Parathyroid adenoma (tissue), 2 donors: ENCODE results near the gene CCNE1.
"Not testable (repeated sequence)": the region's sequence is repeated elsewhere in the genome, so short reads cannot be mapped to it uniquely, and the experiment has no call there.

Experiments
- H2AFZ ChIP-seq: fragments of 300-600 bp; sonication (generic); one replicate; pipeline ENCODE4 v1.7.0; 2017; ENCODE audit warnings: antibody characterized with exemption, mild to moderate bottlenecking
- H3K27ac ChIP-seq: fragments of 300-600 bp; sonication (generic); one replicate; pipeline ENCODE4 v1.7.0; 2017
- H3K27me3 ChIP-seq: fragments of 300-600 bp; sonication (generic); one replicate; pipeline ENCODE4 v1.7.0; 2017; ENCODE audit warnings: low read length; ENCODE audit not compliant: control insufficient read depth, insufficient read depth
- H3K36me3 ChIP-seq: fragments of 300-600 bp; sonication (generic); one replicate; pipeline ENCODE4 v1.7.0; 2017; ENCODE audit warnings: low read length; ENCODE audit not compliant: control insufficient read depth, insufficient read depth
- H3K4me1 ChIP-seq: fragments of 300-600 bp; sonication (generic); one replicate; pipeline ENCODE4 v1.7.0; 2017; ENCODE audit warnings: control low read depth
- H3K4me2 ChIP-seq: fragments of 300-600 bp; sonication (generic); one replicate; pipeline ENCODE4 v1.7.0; 2017; ENCODE audit warnings: low read length
- H3K4me3 ChIP-seq: fragments of 300-600 bp; sonication (generic); one replicate; pipeline ENCODE4 v1.7.0; 2017; ENCODE audit warnings: low read depth, low read length
- H3K79me2 ChIP-seq: fragments of 300-600 bp; sonication (generic); one replicate; pipeline ENCODE4 v1.7.0; 2017; ENCODE audit warnings: control low read depth
- H3K9ac ChIP-seq: fragments of 300-600 bp; sonication (generic); one replicate; pipeline ENCODE4 v1.7.0; 2017; ENCODE audit warnings: mild to moderate bottlenecking
- H3K9me3 ChIP-seq: fragments of 300-600 bp; sonication (generic); one replicate; pipeline ENCODE4 v1.7.0; 2017; ENCODE audit warnings: low read length; ENCODE audit not compliant: control insufficient read depth
- TF ChIP-seq, protein P1 (sequence below): fragments of 300-600 bp; sonication (generic); IDR thresholded peaks from one replicate; pipeline ENCODE4 v1.7.0; 2017; ENCODE audit warnings: antibody characterized with exemption, mild to moderate bottlenecking
- donor health status: primary hyperparathyroidism.

Gene CCNE1

DNA sequence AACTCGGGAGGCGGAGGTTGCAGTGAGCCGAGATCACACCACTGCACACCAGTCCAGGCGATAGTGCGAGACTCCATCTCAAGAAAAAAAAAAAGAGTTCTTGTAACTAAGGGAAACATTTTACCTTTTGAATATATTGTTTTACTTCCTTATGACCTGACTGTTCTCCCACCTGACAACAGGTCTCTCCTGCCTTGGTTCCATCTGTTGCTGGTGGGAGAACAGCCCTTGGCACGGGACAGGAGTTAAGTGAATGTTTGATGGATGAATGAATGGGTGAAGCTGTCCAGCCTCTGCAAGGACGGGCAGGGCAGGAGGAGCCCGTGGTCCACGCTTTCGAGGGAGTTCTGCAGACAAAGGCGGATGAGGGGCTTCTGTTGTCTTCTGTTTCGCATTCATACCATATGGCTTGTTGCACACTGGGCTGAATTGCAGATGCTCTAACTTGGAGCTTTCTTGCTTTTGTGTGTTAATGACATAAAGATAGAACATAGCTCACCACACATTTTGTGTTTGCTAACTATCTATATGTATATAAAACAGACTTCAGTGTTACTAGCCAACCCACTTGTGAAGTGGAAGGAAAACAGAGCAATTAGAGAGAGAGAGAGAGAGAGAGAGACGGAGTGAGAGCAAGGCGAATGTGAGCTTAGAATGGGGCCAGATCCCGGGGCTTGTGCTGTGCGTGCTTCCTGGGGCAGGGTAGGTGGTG is 16.2 kb upstream of the CCNE1 start:
- Histone ChIP-seq H3K4me1 (no peaks in the 10 kb centered on the region), H3K36me3 (no peaks in the 10 kb centered on the region), H3K9ac (no peak overlapping the region), H3K79me2 (no peaks in the 10 kb centered on the region), H2AFZ (no peak overlapping the region), H3K9me3 (no peaks in the 10 kb centered on the region), H3K27ac (no peak overlapping the region), H3K4me2 (no peak overlapping the region), H3K27me3 (no peaks in the 10 kb centered on the region), H3K4me3 (no peak overlapping the region)
- TF ChIP-seq, protein P1, sequence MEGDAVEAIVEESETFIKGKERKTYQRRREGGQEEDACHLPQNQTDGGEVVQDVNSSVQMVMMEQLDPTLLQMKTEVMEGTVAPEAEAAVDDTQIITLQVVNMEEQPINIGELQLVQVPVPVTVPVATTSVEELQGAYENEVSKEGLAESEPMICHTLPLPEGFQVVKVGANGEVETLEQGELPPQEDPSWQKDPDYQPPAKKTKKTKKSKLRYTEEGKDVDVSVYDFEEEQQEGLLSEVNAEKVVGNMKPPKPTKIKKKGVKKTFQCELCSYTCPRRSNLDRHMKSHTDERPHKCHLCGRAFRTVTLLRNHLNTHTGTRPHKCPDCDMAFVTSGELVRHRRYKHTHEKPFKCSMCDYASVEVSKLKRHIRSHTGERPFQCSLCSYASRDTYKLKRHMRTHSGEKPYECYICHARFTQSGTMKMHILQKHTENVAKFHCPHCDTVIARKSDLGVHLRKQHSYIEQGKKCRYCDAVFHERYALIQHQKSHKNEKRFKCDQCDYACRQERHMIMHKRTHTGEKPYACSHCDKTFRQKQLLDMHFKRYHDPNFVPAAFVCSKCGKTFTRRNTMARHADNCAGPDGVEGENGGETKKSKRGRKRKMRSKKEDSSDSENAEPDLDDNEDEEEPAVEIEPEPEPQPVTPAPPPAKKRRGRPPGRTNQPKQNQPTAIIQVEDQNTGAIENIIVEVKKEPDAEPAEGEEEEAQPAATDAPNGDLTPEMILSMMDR: no peak

DNA sequence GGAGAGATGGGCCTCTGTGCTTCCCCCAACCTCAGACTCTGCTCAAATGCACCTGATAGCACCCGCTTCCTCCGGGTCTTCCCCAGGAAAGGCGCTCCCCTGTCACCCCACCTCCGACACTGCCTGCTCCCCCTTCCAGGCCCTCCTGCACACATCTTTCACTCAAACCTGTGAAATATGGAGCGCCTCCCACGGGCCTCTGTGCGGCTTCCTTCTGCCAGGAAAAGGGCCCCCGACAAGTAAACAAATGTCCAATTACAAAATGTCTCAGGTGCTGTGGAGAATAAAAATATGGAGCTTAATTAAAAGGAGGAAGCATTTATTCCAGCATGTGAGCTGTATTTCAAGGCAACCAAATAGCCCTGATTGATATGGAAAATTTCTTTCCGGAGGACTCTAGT is 15.6 kb upstream of the CCNE1 start:
- H3K27ac ChIP-seq: no peak overlapping the region
- H3K79me2 ChIP-seq: no peaks in the 10 kb centered on the region
- H3K9ac ChIP-seq: no peak overlapping the region
- no peak overlapping the region for H3K4me3 ChIP-seq
- no peaks in the 10 kb centered on the region for H3K27me3 ChIP-seq
- no peaks in the 10 kb centered on the region for H3K9me3 ChIP-seq
- no peak overlapping the region for H2AFZ ChIP-seq
- no peak overlapping the region for H3K4me2 ChIP-seq
- no peaks in the 10 kb centered on the region for H3K4me1 ChIP-seq
- TF ChIP-seq, protein P1: no peak
- no peaks in the 10 kb centered on the region for H3K36me3 ChIP-seq

DNA sequence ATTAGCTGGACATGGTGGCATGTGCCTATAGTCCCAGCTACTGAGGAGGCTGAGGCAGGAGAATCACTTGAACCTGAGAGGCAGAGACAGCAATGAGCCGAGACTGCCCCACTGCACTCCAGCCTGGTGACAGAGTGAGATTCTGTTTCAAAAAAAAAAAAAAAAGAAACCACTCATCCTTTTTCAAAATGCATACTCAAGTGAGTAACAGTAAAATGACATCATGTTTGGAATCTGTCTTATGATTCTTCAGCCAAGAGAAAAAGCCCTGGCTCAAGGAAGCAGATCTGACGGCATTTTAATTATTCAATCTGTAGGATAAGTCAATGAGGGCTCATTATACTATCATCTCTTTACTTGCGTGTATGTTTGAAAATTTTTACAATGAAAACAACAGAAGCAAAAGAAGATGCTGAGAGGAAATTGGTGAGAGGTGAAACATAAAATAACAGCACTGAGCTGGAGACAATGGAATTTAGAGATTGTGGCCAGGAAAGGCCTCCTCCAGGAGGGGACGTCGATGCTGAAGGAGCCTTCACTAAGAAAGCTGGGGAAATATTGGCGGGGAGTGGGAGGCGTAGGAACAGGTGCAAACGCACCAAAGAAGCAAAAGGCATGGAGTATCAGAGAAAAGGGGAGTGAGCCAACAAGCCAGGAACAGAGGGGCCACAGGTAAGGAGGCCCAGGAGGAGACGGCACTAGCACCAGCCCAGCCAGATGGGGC is 12.9 kb upstream of the CCNE1 start:
- Histone ChIP-seq H3K4me2 (no peak overlapping the region), H2AFZ (no peak overlapping the region), H3K36me3 (no peaks in the 10 kb centered on the region), H3K79me2 (no peaks in the 10 kb centered on the region), H3K4me3 (no peak overlapping the region), H3K27ac (no peak overlapping the region), H3K9ac (no peak overlapping the region), H3K27me3 (no peaks in the 10 kb centered on the region), H3K9me3 (no peaks in the 10 kb centered on the region), H3K4me1 (no peaks in the 10 kb centered on the region)
- TF ChIP-seq, protein P1: no peak

DNA sequence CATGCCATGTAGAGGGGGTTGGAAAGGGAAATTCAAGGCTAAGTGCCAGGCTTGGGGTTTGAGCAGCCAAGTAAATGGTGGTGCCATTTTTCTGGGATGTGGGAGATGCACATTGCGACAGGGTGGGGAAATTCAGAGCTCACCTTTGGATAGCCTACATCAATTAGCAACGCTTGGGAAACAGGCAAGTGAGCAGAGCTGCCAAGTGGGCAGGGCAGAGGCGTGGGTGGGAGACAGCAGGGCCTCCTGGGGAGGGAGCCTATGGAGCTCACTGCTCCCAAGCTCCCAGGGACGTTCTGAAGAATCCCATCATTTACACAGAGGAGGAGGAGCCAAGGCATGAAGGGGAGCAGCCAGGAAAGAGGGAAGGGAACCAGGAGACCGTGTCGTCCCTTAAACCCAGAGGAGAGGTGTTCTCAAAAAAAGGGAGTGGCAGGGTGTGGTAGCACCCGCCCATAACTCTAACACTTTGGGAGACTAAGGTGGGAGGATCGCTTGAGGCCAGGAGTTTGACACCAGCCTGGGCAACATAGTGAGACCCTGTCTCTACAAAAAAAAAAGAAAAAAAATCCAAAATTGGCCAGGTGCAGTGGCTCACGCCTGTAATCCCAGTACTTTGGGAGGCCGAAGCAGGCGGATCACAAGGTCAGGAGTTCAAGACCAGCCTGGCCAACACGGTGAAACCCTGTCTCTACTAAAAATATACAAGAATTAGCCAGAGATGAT is 11.5 kb upstream of the CCNE1 start:
- no peaks in the 10 kb centered on the region for H3K79me2 ChIP-seq
- H3K4me1 ChIP-seq: no peaks in the 10 kb centered on the region
- H2AFZ ChIP-seq: no peak overlapping the region
- no peak overlapping the region for H3K27ac ChIP-seq
- no peaks in the 10 kb centered on the region for H3K27me3 ChIP-seq
- no peaks in the 10 kb centered on the region for H3K36me3 ChIP-seq
- TF ChIP-seq, protein P1: no peak
- no peaks in the 10 kb centered on the region for H3K9me3 ChIP-seq
- no peak overlapping the region for H3K4me3 ChIP-seq
- no peak overlapping the region for H3K4me2 ChIP-seq
- no peak overlapping the region for H3K9ac ChIP-seq

DNA sequence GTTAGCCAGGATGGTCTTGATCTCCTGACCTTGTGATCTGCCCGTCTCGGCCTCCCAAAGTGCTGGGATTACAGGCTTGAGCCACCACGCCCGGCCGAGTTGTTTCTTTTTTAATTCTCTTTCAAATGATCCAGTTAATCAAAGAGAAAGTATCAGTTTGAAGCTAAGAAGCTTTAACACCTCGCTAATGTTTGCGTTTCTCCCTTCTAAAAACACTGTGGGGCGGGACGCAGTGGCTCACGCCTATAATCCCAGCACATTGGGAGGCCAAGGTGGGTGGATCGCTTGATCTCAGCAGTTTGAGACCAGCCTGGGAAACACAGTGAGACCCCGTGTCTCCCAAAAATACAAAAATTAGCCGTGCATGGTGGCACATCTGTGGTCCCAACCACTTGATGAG is 7.8 kb upstream of the CCNE1 start:
- not testable (repeated sequence) for H2AFZ ChIP-seq, H3K9me3 ChIP-seq, H3K4me2 ChIP-seq, H3K9ac ChIP-seq, H3K79me2 ChIP-seq, H3K4me1 ChIP-seq, H3K27me3 ChIP-seq, H3K4me3 ChIP-seq, H3K27ac ChIP-seq, H3K36me3 ChIP-seq
